Ishikawa (cell line): ENCODE results near the gene SERPINA3.

Experiments
- CEBPB ChIP-seq: IDR thresholded peaks from 2 replicates; pipeline ENCODE4 v1.6.1; 2012
- CREB1 ChIP-seq: IDR thresholded peaks from 2 replicates; pipeline ENCODE4 v1.6.1; 2012; ENCODE audit warnings: low read depth
- EGR1 ChIP-seq: IDR thresholded peaks from 2 replicates; pipeline ENCODE4 v1.6.1; 2012
- EP300 ChIP-seq: IDR thresholded peaks from 2 replicates; pipeline ENCODE4 v1.6.1; 2012; ENCODE audit warnings: borderline replicate concordance
- FOXM1 ChIP-seq: IDR thresholded peaks from 2 replicates; pipeline ENCODE4 v1.6.1; 2012; ENCODE audit warnings: low read depth, borderline replicate concordance
- NFIC ChIP-seq: IDR thresholded peaks from 2 replicates; pipeline ENCODE4 v1.6.1; 2012
- RAD21 ChIP-seq: IDR thresholded peaks from 2 replicates; pipeline ENCODE4 v1.6.1; 2012; ENCODE audit warnings: low read depth
- TAF1 ChIP-seq: IDR thresholded peaks from 2 replicates; pipeline ENCODE4 v1.6.1; 2012; ENCODE audit warnings: low read depth, mild to moderate bottlenecking
- TCF12 ChIP-seq: IDR thresholded peaks from 2 replicates; pipeline ENCODE4 v1.6.1; 2012; ENCODE audit warnings: low read depth
- TEAD4 ChIP-seq: IDR thresholded peaks from 2 replicates; pipeline ENCODE4 v1.6.1; 2012
- YY1 ChIP-seq: IDR thresholded peaks from 2 replicates; pipeline ENCODE4 v1.6.1; 2012; ENCODE audit warnings: low read depth
- ZBTB7A ChIP-seq: IDR thresholded peaks from 2 replicates; pipeline ENCODE4 v1.6.1; 2012; ENCODE audit warnings: low read depth
- TF ChIP-seq, protein P1 (sequence below): IDR thresholded peaks from 2 replicates; pipeline ENCODE4 v1.6.1; 2012
- TF ChIP-seq, protein P2 (sequence below): IDR thresholded peaks from 2 replicates; pipeline ENCODE4 v1.6.1; 2012
- TF ChIP-seq, protein P3 (sequence below): IDR thresholded peaks from 2 replicates; pipeline ENCODE4 v1.6.1; 2012; ENCODE audit warnings: low read depth, mild to moderate bottlenecking

SERPINA3 gene

DNA sequence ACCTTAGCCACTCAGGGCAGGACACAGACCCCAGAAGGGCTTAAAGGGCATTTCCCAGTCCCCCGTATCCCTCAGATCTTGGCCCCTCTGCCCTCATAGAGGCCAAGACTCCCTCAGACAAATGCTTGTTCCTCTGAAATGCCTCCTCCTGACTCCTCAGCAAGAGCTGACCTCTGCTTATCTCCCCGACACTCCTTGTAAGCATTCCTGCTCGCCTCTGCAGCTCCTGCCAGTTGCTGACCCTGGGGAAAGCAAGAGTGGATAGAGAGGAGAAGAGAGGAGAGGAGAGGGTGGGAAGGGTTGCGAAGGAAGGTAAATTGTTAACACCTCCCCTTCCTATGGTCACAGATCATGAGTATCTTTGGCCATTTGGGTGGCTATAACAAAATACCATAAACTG lies 23.9 kb upstream of the SERPINA3 start:
- TF ChIP-seq RAD21 (no peak), CREB1 (no peak), TCF12 (no peak), NFIC (no peak), EP300 (no peak), YY1 (no peak), TEAD4 (no peak)
- TF ChIP-seq, protein P1, sequence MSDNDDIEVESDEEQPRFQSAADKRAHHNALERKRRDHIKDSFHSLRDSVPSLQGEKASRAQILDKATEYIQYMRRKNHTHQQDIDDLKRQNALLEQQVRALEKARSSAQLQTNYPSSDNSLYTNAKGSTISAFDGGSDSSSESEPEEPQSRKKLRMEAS, result no peak
- TF ChIP-seq, protein P2, sequence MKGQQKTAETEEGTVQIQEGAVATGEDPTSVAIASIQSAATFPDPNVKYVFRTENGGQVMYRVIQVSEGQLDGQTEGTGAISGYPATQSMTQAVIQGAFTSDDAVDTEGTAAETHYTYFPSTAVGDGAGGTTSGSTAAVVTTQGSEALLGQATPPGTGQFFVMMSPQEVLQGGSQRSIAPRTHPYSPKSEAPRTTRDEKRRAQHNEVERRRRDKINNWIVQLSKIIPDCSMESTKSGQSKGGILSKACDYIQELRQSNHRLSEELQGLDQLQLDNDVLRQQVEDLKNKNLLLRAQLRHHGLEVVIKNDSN, result no peak

DNA sequence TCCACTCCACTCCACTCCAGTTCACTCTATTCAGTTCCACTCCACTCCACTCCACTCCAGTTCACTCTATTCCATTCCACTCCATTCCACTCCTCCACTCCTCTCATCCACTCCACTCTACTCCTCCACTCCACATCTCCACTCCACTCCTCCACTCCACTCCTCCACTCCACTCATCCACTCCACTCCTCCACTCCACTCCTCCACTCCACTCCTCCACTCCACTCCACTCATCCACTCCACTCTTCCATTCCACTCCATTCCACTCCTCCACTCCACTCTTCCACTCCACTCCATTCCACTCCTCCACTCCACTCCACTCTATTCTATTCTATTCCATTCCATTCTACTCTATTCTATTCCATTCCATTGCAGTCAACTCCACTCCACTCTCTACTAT lies 21.1 kb upstream of the SERPINA3 start:
- no peak for TF ChIP-seq RAD21
- TF ChIP-seq, protein P3, sequence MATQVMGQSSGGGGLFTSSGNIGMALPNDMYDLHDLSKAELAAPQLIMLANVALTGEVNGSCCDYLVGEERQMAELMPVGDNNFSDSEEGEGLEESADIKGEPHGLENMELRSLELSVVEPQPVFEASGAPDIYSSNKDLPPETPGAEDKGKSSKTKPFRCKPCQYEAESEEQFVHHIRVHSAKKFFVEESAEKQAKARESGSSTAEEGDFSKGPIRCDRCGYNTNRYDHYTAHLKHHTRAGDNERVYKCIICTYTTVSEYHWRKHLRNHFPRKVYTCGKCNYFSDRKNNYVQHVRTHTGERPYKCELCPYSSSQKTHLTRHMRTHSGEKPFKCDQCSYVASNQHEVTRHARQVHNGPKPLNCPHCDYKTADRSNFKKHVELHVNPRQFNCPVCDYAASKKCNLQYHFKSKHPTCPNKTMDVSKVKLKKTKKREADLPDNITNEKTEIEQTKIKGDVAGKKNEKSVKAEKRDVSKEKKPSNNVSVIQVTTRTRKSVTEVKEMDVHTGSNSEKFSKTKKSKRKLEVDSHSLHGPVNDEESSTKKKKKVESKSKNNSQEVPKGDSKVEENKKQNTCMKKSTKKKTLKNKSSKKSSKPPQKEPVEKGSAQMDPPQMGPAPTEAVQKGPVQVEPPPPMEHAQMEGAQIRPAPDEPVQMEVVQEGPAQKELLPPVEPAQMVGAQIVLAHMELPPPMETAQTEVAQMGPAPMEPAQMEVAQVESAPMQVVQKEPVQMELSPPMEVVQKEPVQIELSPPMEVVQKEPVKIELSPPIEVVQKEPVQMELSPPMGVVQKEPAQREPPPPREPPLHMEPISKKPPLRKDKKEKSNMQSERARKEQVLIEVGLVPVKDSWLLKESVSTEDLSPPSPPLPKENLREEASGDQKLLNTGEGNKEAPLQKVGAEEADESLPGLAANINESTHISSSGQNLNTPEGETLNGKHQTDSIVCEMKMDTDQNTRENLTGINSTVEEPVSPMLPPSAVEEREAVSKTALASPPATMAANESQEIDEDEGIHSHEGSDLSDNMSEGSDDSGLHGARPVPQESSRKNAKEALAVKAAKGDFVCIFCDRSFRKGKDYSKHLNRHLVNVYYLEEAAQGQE, result no peak
- TF ChIP-seq CEBPB, result no peak
- TF ChIP-seq TCF12, result no peak
- TF ChIP-seq FOXM1, result no peak
- TF ChIP-seq EP300, result no peak
- TF ChIP-seq TAF1, result no peak
- TF ChIP-seq, protein P1, result no peak
- no peak for TF ChIP-seq NFIC
- TF ChIP-seq, protein P2, result no peak
- TF ChIP-seq YY1, result no peak

DNA sequence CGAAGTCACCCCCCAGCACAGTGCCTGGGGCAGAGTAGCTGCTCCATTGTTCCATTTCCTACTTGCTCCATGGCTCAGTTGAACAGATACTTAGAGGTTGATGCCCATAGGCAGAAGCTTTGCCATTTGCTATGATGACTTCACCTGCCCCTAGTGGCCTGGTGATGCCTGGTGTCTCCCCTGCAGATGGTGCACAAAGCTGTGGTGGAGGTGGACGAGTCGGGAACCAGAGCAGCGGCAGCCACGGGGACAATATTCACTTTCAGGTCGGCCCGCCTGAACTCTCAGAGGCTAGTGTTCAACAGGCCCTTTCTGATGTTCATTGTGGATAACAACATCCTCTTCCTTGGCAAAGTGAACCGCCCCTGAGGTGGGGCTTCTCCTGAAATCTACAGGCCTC lies 20.3 kb upstream of the SERPINA3 start:
- TF ChIP-seq YY1 (no peak), TAF1 (no peak), RAD21 (no peak), EGR1 (no peak), TCF12 (no peak)
- TF ChIP-seq, protein P1, result no peak
- TF ChIP-seq, protein P3, result no peak
- TF ChIP-seq, protein P2, result no peak

DNA sequence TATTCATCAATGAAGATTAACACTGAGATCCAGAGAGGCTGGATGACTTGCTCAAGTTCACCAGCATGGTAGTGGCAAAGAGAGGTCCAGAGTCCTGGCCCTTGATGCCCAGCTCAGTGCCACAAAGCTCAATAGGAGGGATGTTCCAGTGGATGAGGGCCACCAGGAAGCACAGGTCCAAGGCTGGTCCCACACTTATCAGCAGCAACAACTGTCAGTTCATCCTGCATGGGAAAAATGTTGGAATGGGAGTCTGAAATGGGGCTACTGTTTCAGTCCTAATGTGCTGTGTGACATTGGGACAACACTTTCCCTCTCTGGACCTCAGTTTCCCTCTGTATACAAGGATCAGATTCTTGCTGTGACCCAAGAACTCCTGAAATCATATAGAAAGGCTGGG lies 19.7 kb upstream of the SERPINA3 start:
- TF ChIP-seq FOXM1 (no peak), RAD21 (no peak)

DNA sequence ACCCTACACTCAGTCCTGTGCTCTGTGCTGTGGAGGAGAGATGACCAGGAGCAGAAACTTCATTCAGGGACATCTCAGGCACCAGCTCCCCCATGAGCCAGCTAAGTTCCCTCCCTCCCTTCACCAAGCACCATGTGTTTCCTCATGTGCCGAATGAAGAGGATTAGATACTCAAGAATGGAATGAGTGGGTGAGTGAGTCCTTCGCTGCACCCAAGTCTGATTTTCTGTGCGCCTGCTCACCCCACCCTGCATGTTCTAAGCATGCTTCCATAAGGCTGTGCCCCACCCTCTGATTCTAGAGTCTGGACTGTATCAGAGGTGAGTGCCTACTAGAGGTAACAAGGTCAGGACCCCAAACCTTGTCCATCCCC lies 18.8 kb upstream of the SERPINA3 start:
- TF ChIP-seq EP300 (no peak), CEBPB (no peak), ZBTB7A (no peak), NFIC (no peak), FOXM1 (no peak), YY1 (no peak), TAF1 (no peak), TCF12 (no peak), RAD21 (no peak), CREB1 (no peak), TEAD4 (no peak), EGR1 (no peak)
- TF ChIP-seq, protein P3, result no peak
- TF ChIP-seq, protein P1, result no peak
- TF ChIP-seq, protein P2, result no peak
